GM13976 (cell line): ENCODE measurements around the gene TMEM11.

Experiments
- DNase-seq: peaks from one replicate; pipeline ENCODE4 v3.0.0; 2012; ENCODE audit warnings: low spot score
- in situ Hi-C: fragments of 300-500 bp; cut with MboI; formaldehyde crosslinking; loops from one replicate; pipeline ENCODE4 v1.12.0; 2022; ENCODE audit warnings: low sequenced_read_pairs, mixed read lengths, inconsistent platforms; ENCODE audit not compliant: unreplicated experiment
- TF ChIP-seq, protein P1 (sequence below): IDR thresholded peaks from 2 replicates; pipeline ENCODE4 v1.5.1; 2012; ENCODE audit warnings: borderline replicate concordance, mild to moderate bottlenecking; ENCODE audit not compliant: insufficient read depth; ENCODE audit errors: extremely low read depth, missing control alignments, control extremely low read depth

The TMEM11 gene

DNA sequence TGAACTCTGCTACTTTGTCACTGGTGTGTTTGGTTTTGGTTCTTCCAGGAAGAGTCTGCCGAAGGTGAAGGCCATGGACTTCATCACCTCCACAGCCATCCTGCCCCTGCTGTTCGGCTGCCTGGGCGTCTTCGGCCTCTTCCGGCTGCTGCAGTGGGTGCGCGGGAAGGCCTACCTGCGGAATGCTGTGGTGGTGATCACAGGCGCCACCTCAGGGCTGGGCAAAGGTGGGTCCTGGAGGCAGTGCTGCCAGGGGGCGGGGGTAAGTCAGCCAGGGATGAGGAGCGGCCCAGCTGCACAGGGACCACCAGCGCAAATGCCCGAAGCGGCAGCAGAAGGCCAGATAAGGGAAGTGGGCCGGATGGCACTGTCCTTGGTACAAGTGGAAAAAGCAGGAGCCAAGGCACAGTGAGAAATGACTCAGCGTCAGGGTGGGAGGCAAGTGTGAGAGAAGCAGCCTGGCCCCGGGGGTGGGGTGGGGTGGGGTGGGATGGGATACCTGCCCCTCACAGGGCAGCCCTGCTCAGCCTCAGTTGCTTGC, 41.9 kb downstream of the TMEM11 start:
- no peak for DNase-seq
- in situ Hi-C loops = no loop called here
- TF ChIP-seq, protein P1, sequence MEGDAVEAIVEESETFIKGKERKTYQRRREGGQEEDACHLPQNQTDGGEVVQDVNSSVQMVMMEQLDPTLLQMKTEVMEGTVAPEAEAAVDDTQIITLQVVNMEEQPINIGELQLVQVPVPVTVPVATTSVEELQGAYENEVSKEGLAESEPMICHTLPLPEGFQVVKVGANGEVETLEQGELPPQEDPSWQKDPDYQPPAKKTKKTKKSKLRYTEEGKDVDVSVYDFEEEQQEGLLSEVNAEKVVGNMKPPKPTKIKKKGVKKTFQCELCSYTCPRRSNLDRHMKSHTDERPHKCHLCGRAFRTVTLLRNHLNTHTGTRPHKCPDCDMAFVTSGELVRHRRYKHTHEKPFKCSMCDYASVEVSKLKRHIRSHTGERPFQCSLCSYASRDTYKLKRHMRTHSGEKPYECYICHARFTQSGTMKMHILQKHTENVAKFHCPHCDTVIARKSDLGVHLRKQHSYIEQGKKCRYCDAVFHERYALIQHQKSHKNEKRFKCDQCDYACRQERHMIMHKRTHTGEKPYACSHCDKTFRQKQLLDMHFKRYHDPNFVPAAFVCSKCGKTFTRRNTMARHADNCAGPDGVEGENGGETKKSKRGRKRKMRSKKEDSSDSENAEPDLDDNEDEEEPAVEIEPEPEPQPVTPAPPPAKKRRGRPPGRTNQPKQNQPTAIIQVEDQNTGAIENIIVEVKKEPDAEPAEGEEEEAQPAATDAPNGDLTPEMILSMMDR = no peak

DNA sequence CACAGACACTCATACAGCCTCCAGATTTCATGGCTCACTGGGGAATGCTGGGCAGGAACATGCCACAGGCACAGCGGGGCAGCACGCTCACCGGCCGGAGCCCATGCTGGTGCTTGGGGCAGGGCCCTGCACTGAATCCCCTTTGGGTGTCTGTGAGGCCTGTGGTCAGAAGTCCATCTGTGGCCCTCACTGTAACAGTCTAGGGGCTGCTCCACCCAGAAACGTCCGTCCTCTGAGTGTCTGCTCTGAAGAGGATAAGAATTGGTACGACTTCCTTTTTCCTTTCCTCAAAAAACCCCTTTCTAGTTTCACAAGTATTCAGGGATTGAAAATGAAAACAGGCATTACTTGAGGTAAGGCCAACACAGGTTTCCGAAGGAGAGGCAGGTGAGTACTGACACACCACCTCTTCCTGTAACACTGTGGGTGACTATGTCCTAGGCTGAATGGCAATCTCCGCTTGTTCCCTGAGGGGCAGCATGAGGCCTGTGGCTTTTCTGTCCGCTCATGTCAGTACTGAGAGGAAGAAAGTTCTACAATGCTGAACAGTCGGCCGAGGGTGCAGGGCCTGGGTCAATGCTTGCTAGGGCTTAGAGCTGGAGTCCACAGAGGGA, 42.5 kb downstream of the TMEM11 start:
- TF ChIP-seq, protein P1 = no peak
- DNase-seq = peak; percentile 79
- in situ Hi-C loops = no loop called here

DNA sequence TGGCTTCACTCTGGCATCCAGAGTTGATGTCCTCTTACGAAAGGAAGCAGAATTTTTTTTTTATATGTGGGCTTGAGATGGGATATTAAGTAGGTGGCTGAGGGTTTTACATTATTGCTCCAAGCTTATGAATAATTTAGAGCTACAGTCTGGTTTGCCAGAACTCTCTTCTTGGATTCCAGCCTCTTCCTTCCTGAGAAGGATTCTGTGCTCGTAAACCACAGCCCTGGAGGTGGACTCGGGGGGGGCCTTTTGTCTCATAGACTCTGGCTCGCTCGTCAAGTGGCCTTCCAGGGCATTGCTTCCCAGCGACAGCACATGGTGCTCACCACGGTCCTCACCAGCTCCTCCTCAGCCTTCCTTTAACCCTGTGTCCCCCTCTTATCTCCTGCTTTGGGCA, 43.2 kb downstream of the TMEM11 start:
- in situ Hi-C loops = no loop called here
- TF ChIP-seq, protein P1 = no peak
- DNase-seq = no peak

DNA sequence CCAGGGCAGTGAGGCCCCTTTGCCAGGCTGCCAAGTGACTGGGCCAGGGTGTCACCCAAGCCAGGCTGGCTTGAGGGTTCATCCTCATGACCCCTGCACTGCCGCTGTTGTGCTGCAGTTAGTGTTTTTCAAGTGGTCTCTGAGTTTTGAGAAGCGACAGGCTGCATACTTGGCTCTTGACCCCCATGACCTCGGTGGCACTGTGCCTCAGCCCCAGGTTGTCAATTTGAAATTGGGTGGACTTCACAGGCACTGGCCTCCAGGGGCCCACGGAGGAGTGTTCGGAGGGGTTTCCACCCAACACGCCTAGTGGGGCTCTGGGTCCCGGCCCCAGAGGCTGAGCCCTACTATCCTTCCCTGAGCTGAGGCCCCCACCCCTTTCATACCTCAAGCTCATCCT, 44.5 kb downstream of the TMEM11 start:
- in situ Hi-C loops = no loop called here
- DNase-seq = no peak
- TF ChIP-seq, protein P1 = no peak

DNA sequence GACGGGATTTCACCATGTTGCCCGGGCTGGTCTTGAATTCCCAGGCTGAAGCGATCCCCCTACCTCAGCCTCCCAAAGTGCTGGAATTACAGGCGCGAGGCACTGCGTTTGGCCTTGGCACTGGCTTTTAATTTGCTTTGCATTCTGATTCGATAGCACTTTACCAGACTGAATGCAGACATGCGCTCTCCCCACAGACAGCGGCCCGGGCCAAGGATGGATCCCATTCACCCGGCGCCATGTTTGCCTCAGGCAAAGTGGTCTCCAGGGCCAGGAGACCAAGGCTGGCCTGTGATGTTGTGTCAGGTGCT, 45.5 kb downstream of the TMEM11 start:
- in situ Hi-C loops = no loop called here
- TF ChIP-seq, protein P1 = no peak
- no peak for DNase-seq

DNA sequence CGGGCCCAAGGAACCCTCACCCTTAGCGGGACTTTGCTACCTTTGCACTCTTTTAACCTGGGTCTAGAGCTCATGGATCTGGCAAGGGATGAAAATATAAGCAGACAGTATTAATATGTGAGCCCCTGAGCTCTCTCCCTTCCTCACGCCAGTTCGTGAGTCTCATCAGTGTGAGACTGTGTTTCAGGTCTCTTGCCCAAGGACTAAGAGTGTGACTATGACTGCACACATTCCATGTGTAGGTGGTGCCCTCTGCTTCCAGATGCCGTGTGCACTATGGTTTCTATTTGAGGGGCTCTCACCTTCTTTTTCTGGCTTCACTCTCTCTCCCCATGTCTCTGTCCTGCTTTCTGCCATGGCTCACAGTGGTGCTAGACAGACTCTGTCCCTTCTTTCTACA, 46.7 kb downstream of the TMEM11 start:
- no peak for DNase-seq
- TF ChIP-seq, protein P1 = no peak
- in situ Hi-C loops = no loop called here
